Urothelium cell line (cell line): ENCODE measurements around the gene SLC13A3.

Experiments
- DNase-seq: peaks from one replicate; pipeline ENCODE4 v3.0.0; 2011; ENCODE audit warnings: low spot score, mixed read lengths
- FAIRE-seq: peaks from 2 replicates; lab custom pipeline; 2011; peaks lifted over from hg19 to GRCh38; lab: Jason Lieb, UNC

Gene SLC13A3

GRCh38 chr20:46638134-46638897 is 12.9 kb downstream of the SLC13A3 start:
- peak; percentile 17 for FAIRE-seq
- DNase-seq, result no peak

GRCh38 chr20:46637427-46638133 is 13.7 kb downstream of the SLC13A3 start:
- DNase-seq, result no peak
- FAIRE-seq, result no peak

GRCh38 chr20:46637020-46637419 is 14.2 kb downstream of the SLC13A3 start:
- FAIRE-seq (no peak), DNase-seq (no peak)

- FAIRE-seq, result no peak
- DNase-seq, result no peak
Measured at GRCh38 chr20:46636514-46636913, 14.7 kb downstream of the SLC13A3 start.

GRCh38 chr20:46635514-46636136 is 15.6 kb downstream of the SLC13A3 start:
- DNase-seq, result no peak

GRCh38 chr20:46634528-46634927 is 16.7 kb downstream of the SLC13A3 start:
- DNase-seq (no peak), FAIRE-seq (no peak)

More at GRCh38 chr20:46635514-46636136, 15.6 kb downstream of the SLC13A3 start:
- FAIRE-seq, result no peak

- FAIRE-seq (no peak), DNase-seq (no peak)
Measured at GRCh38 chr20:46631874-46632446, 19.3 kb downstream of the SLC13A3 start.

GRCh38 chr20:46631212-46631869 is 19.9 kb downstream of the SLC13A3 start:
- FAIRE-seq, result no peak

GRCh38 chr20:46630306-46630705 is 21.0 kb downstream of the SLC13A3 start:
- no peak for FAIRE-seq
- no peak for DNase-seq

More at GRCh38 chr20:46631212-46631869, 19.9 kb downstream of the SLC13A3 start:
- DNase-seq, result no peak

- no peak for FAIRE-seq
- no peak for DNase-seq
Measured at GRCh38 chr20:46629341-46629740, 21.9 kb downstream of the SLC13A3 start.

GRCh38 chr20:46627234-46627633 is 24.0 kb downstream of the SLC13A3 start:
- DNase-seq (no peak), FAIRE-seq (no peak)

GRCh38 chr20:46626758-46627157 is 24.5 kb downstream of the SLC13A3 start:
- no peak for DNase-seq
- FAIRE-seq, result no peak

- FAIRE-seq (no peak), DNase-seq (no peak)
Measured at GRCh38 chr20:46625875-46626373, 25.3 kb downstream of the SLC13A3 start.

GRCh38 chr20:46624946-46625345 is 26.3 kb downstream of the SLC13A3 start:
- no peak for FAIRE-seq

GRCh38 chr20:46622165-46622564 is 29.1 kb downstream of the SLC13A3 start:
- no peak for DNase-seq
- FAIRE-seq, result no peak

More at GRCh38 chr20:46624946-46625345, 26.3 kb downstream of the SLC13A3 start:
- DNase-seq, result no peak

- DNase-seq, result no peak
- no peak for FAIRE-seq
Measured at GRCh38 chr20:46621492-46621891, 29.8 kb downstream of the SLC13A3 start.

- FAIRE-seq (no peak), DNase-seq (no peak)
Measured at GRCh38 chr20:46619445-46619844, 31.8 kb downstream of the SLC13A3 start.

GRCh38 chr20:46618316-46619100 is 32.8 kb downstream of the SLC13A3 start:
- no peak for FAIRE-seq
- DNase-seq, result no peak

GRCh38 chr20:46614503-46614902 is 36.8 kb downstream of the SLC13A3 start:
- DNase-seq (no peak), FAIRE-seq (peak; percentile 20)

- DNase-seq (no peak), FAIRE-seq (no peak)
Measured at GRCh38 chr20:46610145-46610544, 41.1 kb downstream of the SLC13A3 start.
